K562 (cell line): ENCODE results near the gene RPS27. TPM values are rescaled to one million over a fixed set of nuclear protein-coding genes. Genes with fewer than 3 reads are reported as not detected.

Source experiments
- ARID2 ChIP-seq: fragments of 450-650 bp; IDR thresholded peaks from 2 replicates; pipeline ENCODE4 v1.6.1; 2017; ENCODE audit warnings: antibody characterized with exemption, mild to moderate bottlenecking
- BHLHE40 ChIP-seq: IDR thresholded peaks from 2 replicates; pipeline ENCODE4 v1.6.1; 2011; ENCODE audit warnings: low read length, improper control_type of control experiment
- CBFA2T2 ChIP-seq: fragments of 450-650 bp; conservative IDR thresholded peaks from 2 replicates; pipeline ENCODE4 v1.6.1; 2017; ENCODE audit warnings: mild to moderate bottlenecking
- CREM ChIP-seq: IDR thresholded peaks from 2 replicates; pipeline ENCODE4 v1.6.1; 2014; ENCODE audit warnings: antibody characterized with exemption, low read depth
- HDAC1 ChIP-seq, 2 experiments: fragments of 450-650 bp; IDR thresholded peaks; 2 replicates each; pipeline ENCODE4 v1.6.1; 2016 to 2017; ENCODE audit warnings: inconsistent platforms in 1 of 2, mild to moderate bottlenecking in 1 of 2, moderate library complexity in 1 of 2
- KAT7 ChIP-seq: sonication (generic); formaldehyde crosslinking; IDR thresholded peaks from 2 replicates; pipeline ENCODE4 v1.8.0; 2022; ENCODE audit warnings: missing genetic modification reagents, mild to moderate bottlenecking, borderline replicate concordance
- KLF16 ChIP-seq: IDR thresholded peaks from 2 replicates; pipeline ENCODE4 v1.6.1; 2016; ENCODE audit warnings: antibody characterized with exemption
- NFIC ChIP-seq: fragments of 450-650 bp; IDR thresholded peaks from 2 replicates; pipeline ENCODE4 v1.6.1; 2017; ENCODE audit warnings: mild to moderate bottlenecking, inconsistent platforms
- POLR2A ChIP-seq: fragments of 450-650 bp; conservative IDR thresholded peaks from 2 replicates; pipeline ENCODE4 v1.6.1; 2016
- POLR3G ChIP-seq: IDR thresholded peaks from 2 replicates; pipeline ENCODE4 v1.6.1; 2011; ENCODE audit not compliant: insufficient read length, insufficient replicate concordance; ENCODE audit errors: extremely low read depth
- RUNX1 ChIP-seq: sonication (generic); IDR thresholded peaks from 2 replicates; pipeline ENCODE4 v1.6.1; 2016; ENCODE audit warnings: antibody characterized with exemption, low read depth
- SNIP1 ChIP-seq: fragments of 450-650 bp; IDR thresholded peaks from 2 replicates; pipeline ENCODE4 v1.7.1; 2017; ENCODE audit warnings: low read depth, mild to moderate bottlenecking
- TOE1 ChIP-seq, 2 experiments: fragments of 450-650 bp in 1 of 2; sonication (generic) in 1 of 2; formaldehyde crosslinking in 1 of 2; IDR thresholded peaks; 2 replicates each; pipeline versions ENCODE4 v1.7.1 to v1.8.0; 2016 to 2022; ENCODE audit warnings: borderline replicate concordance in 2 of 2, mild to moderate bottlenecking in 2 of 2, antibody characterized with exemption in 1 of 2, inconsistent platforms in 1 of 2, low read depth in 1 of 2, missing genetic modification reagents in 1 of 2, moderate library complexity in 1 of 2
- ZNF518B ChIP-seq: fragments of 250-450 bp; sonication (Bioruptor Pico); IDR thresholded peaks from 2 replicates; pipeline ENCODE4 v1.5.0; 2021; ENCODE audit warnings: mild to moderate bottlenecking, moderate library complexity
- ZNF589 ChIP-seq: fragments of 200-800 bp; sonication (Bioruptor generic); IDR thresholded peaks from 2 replicates; pipeline ENCODE4 v1.6.1; 2016; ENCODE audit warnings: low read depth, missing genetic modification characterization, missing compliant biosample characterization
- polyA plus RNA-seq, 8 experiments: library from polyadenylated mRNA; depleted of rRNA in 4 of 8; stranded (reverse) in 5 of 8; unstranded in 3 of 8; fragments of >200 nt; fragmentation: Nextera tagmentation in 2 of 8; fragmentation: Illumina TruSeq in 1 of 8; extraction: Ambion mirVana in 2 of 8; extraction: Trizol in 1 of 8; gene quantifications; 2 replicates each; pipeline versions ENCODE4 v1.2.1 to v1.2.3, GENCODE V29; 2011 to 2014; ENCODE audit warnings: inconsistent platforms in 1 of 8, missing spikeins in 1 of 8
- total RNA-seq, 7 experiments: library from RNA; depleted of rRNA in 6 of 7; stranded (reverse); fragments of >200 nt in 6 of 7; fragmentation: Illumina TruSeq in 2 of 7; extraction: Trizol in 2 of 7; gene quantifications; 2 replicates each; pipeline versions ENCODE4 v1.2.1 to v1.2.3, GENCODE V29; 2011 to 2021; ENCODE audit warnings: low replicate concordance in 1 of 7
- TF ChIP-seq, protein P1 (sequence below), 2 experiments: fragments of 450-650 bp; IDR thresholded peaks; 2 replicates each; pipeline ENCODE4 v1.6.1; 2016; ENCODE audit warnings: mild to moderate bottlenecking in 2 of 2, borderline replicate concordance in 1 of 2, low read depth in 1 of 2, moderate library complexity in 1 of 2

RPS27 gene
- total and polyA plus RNA-seq, 9 of the 15 experiments (the other 6 are each of a cell fraction or from before 2014, with no cell fraction given): 2,091 to 9,377 (median 6,706) TPM

- TF ChIP-seq KAT7 (no peak), NFIC (no peak), POLR2A (peak; percentile 45; the same call in 1 of the 2 replicates), POLR3G (no peak), CREM (peak; percentile 21; the same call in 1 of the 2 replicates), KLF16 (no peak), BHLHE40 (peak; percentile 84), ARID2 (no peak), SNIP1 (no peak), TOE1 (IDR thresholded peaks at IDR 0.05; ENCODE audit: borderline replicate concordance) (no peak), TOE1 (CRISPR knock-in tag; IDR thresholded peaks at IDR 0.05; ENCODE audit: borderline replicate concordance, low read depth) (no peak), RUNX1 (0 out of 2 replicates have a peak, but pooled peaks have one; percentile 6), ZNF589 (CRISPR knock-in tag) (peak; percentile 67; the same call in 1 of the 2 replicates), ZNF518B (CRISPR knock-in tag) (no peak), CBFA2T2 (peak; percentile 17; the same call in 1 of the 2 replicates), HDAC1 (IDR thresholded peaks at IDR 0.05) (peak in 1 of 2 experiments; percentile 80; a peak in 2 of 4 replicates)
- TF ChIP-seq, protein P1, sequence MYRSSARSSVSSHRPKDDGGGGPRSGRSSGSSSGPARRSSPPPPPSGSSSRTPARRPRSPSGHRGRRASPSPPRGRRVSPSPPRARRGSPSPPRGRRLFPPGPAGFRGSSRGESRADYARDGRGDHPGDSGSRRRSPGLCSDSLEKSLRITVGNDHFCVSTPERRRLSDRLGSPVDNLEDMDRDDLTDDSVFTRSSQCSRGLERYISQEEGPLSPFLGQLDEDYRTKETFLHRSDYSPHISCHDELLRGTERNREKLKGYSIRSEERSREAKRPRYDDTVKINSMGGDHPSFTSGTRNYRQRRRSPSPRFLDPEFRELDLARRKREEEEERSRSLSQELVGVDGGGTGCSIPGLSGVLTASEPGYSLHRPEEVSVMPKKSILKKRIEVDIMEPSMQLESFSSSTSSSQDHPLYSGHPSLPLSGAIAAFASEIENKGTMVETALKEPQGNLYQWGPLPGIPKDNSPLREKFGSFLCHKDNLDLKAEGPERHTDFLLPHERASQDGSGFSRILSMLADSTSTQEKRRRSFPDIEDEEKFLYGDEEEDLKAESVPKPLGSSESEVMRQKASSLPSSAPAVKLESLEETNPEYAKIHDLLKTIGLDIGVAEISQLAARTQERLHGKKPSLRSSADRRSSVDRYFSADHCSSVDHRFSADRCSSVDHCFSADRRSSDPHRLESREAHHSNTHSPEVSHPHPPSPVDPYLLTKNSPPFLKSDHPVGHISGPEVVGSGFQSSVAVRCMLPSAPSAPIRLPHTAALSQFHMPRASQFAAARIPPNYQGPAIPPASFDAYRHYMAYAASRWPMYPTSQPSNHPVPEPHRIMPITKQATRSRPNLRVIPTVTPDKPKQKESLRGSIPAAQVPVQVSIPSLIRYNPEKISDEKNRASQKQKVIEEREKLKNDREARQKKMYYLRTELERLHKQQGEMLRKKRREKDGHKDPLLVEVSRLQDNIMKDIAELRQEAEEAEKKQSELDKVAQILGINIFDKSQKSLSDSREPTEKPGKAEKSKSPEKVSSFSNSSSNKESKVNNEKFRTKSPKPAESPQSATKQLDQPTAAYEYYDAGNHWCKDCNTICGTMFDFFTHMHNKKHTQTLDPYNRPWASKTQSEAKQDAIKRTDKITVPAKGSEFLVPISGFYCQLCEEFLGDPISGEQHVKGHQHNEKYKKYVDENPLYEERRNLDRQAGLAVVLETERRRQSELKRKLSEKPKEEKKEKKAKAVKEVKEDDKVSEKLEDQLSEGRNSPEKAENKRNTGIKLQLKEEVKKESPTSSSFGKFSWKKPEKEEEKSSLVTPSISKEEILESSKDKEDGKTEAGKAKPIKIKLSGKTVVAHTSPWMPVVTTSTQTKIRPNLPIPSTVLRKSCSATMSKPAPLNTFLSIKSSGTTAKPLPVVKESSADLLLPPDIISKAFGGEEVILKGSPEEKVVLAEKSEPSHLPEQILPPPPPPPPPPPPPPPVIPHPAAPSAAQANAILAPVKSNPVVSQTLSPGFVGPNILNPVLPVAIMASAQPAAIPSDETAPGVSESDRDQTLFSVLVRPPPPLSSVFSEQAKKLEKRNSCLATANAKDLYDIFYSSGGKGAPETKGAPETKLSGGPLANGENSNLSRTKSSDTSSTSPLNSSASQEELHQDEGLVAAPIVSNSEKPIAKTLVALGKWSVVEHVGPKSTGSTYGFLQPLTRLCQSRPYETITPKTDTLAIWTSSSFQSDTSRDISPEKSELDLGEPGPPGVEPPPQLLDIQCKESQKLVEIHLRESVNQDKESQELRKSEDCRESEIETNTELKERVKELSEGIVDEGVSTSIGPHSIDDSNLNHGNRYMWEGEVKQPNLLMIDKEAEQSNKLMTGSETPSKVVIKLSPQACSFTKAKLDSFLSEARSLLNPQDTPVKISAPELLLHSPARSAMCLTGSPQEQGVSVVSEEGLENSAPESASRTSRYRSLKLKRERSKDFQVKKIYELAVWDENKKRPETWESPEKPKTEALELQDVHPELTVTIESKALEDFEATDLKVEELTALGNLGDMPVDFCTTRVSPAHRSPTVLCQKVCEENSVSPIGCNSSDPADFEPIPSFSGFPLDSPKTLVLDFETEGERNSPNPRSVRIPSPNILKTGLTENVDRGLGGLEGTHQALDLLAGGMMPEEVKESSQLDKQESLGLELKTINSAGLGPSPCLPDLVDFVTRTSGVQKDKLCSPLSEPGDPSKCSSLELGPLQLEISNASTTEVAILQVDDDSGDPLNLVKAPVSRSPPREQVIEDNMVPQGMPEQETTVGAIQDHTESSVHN (IDR thresholded peaks at IDR 0.05; ENCODE audit: borderline replicate concordance in 1 of 2, low read depth in 1 of 2): no peak
These were observed 44.6 kb upstream of the RPS27 start (continued) for GRCh38 chr1:153945795-153946621.
